Muscle of leg (tissue), 11 donors: ENCODE data around the gene KLHL25. TPM values are rescaled to one million over a fixed set of nuclear protein-coding genes. Genes with fewer than 3 reads are reported as not detected.

Source experiments
- DNase-seq: peaks from one replicate; pipeline ENCODE4 v3.0.0; 2013
- H3K27ac ChIP-seq: one replicate; pipeline ENCODE4 v1.5.1; 2013; ENCODE audit warnings: mild to moderate bottlenecking, low read length, control low read depth
- H3K27me3 ChIP-seq: one replicate; pipeline ENCODE4 v1.6.1; 2013; ENCODE audit warnings: low read length; ENCODE audit not compliant: control insufficient read depth, insufficient read depth
- H3K36me3 ChIP-seq: one replicate; pipeline ENCODE4 v1.6.1; 2013; ENCODE audit warnings: low read length; ENCODE audit not compliant: control insufficient read depth, insufficient read depth
- H3K4me1 ChIP-seq: one replicate; pipeline ENCODE4 v1.6.1; 2013; ENCODE audit warnings: low read length; ENCODE audit not compliant: control insufficient read depth, insufficient read depth
- H3K4me3 ChIP-seq: one replicate; pipeline ENCODE4 v1.5.1; 2013; ENCODE audit warnings: low read length, control low read depth
- H3K9me3 ChIP-seq: replicated peaks from 2 replicates; pipeline ENCODE4 v1.6.1; 2013; ENCODE audit warnings: low read depth, low read length; ENCODE audit not compliant: control insufficient read depth
- WGBS: methylation state at CpG from one replicate; pipeline ENCODE4 v1.1.5; 2013; ENCODE audit warnings: missing lambda C conversion rate; ENCODE audit not compliant: insufficient coverage; 5-methylcytosine and 5-hydroxymethylcytosine counted together
- polyA plus RNA-seq, 8 donors: library from polyadenylated mRNA; unstranded; fragments of 120-200 nt; gene quantifications; one replicate each; pipeline versions ENCODE4 v1.2.1 to v1.2.3, GENCODE V29; 2013; ENCODE audit warnings: inconsistent platforms in 1 of 8, low replicate concordance in 1 of 8; ENCODE audit not compliant: insufficient read length in 8 of 8, insufficient read depth in 1 of 8
- total RNA-seq: library from RNA; stranded (reverse); fragments of 120-200 nt; gene quantifications from one replicate; pipeline ENCODE4 v1.2.4, GENCODE V29; 2013

The KLHL25 gene
- total and polyA plus RNA-seq, 9 donors, result 5.3 to 9.2 (median 7.0) TPM

DNA sequence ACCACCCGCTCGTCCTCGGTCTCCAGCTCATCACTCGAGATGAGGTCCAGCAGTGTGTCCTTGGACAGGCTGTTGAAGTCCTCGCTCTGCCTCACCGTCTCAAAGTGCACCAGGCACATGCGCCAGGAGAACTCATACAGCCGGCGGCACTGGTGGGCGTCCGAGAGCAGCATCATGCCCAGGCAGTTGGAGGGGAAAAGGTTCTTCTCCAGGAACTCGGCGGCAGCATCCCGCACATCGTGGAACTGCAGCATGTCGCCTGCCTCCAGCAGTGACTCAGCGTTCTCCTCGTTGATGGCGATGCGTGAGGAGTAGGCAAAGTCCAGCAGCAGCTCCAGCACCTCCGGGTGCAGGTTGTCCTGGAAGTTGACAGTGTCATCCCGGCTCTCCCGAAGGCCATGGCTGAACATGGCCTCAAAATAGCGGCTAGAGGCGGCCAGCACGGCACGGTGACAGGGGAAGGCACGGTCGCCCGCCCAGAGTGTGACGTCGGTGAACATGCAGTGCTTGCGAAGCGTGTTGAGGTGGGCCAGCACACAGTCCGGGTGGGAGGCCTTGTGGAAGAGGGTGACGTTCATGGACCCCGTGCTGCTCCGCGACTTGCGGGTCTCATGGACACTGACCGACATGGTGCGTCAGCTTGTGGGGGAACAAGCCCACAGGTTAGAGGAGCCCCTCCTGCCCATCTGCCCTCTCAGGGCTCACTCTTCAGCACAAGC lies 25.4 kb downstream of the KLHL25 start:
- WGBS, result 98% methylated on average over 41 of the region's 42 CpGs
- H3K27ac ChIP-seq, result no peak overlapping the region
- DNase-seq, result no peak
- peaks cover 14% of the 10 kb centered on the region for H3K36me3 ChIP-seq
- no peaks in the 10 kb centered on the region for H3K9me3 ChIP-seq
- no peaks in the 10 kb centered on the region for H3K27me3 ChIP-seq
- peaks cover 41% of the 10 kb centered on the region for H3K4me1 ChIP-seq
- H3K4me3 ChIP-seq, result no peak overlapping the region

DNA sequence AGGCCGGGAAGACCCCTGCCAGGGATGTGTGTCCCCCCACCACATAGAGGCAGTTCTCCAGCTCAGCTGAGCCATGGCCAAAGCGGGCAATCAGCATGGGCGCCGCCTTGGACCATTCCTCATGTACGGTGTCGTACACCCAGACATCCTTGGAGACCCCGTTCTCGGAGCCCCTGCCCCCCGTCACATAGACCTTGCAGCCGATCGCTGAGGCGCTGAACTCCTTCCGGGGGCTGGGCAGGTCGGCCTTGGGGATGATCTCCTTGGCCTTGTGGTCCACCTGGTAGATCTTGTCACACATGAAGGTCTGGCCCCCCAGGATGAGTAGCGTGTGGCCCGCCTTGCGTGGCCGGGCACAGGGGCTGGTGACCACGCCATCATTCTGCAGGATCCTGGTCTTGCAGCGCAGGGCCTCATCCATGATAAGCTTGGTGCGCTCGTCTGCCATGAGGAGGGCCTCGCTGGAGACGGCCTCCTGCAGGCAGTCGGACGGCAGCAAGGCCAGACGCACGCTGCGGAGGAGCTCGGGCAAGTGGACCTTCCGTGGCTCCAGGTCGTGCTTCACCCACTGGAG lies 26.0 kb downstream of the KLHL25 start:
- whole genome bisulfite sequencing, result 98% methylated on average over 32 of the region's 32 CpGs
- Histone ChIP-seq H3K4me1 (peaks cover 47% of the 10 kb centered on the region), H3K27ac (no peak overlapping the region), H3K27me3 (no peaks in the 10 kb centered on the region), H3K9me3 (no peaks in the 10 kb centered on the region), H3K4me3 (no peak overlapping the region), H3K36me3 (peaks cover 14% of the 10 kb centered on the region)
- DNase-seq, result no peak

DNA sequence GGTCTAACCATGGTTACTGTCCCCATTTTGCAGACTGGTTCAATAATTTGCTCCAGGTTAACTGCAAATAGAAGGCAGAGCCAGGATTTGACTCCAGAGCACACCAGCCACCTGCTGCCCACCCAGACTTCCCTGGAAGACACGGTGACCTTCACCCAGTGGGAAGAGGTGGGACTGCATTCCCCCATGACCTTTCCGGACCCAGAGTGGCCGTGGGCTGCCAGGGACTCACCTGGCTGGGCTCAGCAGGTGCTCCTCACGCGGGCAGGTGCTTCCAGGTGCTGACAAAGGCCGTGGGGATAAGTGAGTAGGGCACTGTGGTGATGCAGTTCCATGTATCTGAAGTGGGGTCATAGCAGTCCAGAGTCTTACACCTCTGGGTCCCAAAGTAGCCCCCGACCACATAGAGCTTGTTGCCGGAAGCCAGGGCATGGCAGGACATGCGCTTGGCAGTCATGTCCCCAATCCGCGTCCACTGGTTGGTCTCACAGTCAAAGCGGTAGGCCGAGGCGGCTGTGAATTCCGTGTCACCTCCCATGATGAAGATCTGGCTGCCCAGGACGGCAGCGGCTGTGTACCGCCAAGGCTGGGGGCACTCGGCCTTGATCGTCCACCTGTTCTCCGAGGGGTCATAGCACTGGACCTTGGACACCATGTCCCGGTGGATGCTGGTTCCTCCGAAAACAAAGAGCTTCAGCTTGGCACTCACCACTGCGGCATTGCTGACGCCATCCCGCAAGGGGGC lies 26.8 kb downstream of the KLHL25 start:
- H3K27ac ChIP-seq, result no peak overlapping the region
- DNase-seq, result no peak
- H3K4me1 ChIP-seq, result peaks cover 53% of the 10 kb centered on the region
- WGBS, result 97% methylated on average over 26 of the region's 26 CpGs
- H3K36me3 ChIP-seq, result peaks cover 14% of the 10 kb centered on the region
- H3K9me3 ChIP-seq, result no peaks in the 10 kb centered on the region
- no peak overlapping the region for H3K4me3 ChIP-seq
- H3K27me3 ChIP-seq, result no peaks in the 10 kb centered on the region

DNA sequence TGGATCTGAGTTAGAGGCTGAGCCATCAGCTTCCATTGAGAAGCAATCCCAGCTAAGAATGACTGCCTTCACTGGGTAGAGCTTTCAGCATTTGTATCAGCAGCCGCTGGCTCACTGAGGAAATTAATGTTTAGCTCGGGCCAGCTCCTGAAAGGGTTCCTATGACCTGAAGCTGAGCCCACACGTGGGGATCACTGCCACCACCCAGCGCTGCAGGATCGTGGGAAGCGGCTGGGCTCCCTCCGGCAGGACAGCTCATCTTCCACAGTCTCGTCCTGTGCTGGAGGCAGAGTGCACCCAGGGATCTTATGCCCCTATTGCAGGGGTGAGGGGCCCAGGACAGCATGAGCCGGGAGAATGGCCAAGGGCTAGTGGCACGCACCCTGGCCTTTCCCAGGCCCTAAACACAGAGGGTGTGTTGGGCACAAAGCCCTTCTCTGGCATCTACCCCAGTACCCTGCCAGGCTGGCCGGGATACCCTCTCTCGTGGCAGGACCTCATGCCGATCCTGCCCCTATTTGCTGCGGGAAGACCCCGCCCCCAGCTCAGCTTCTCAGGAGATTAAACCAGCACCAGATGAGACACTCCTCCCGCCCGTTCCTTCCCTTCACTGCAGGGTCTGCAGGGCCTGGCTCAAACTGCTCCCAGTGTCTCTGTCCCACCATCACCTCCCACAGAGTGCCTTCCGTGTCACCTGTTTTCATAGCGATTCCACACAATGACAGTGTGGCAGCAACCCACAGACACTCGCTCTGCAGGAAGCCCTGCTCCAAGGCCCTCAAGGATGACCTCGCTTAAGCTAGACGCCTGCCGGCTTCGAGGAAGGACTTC lies 28.5 kb downstream of the KLHL25 start:
- Histone ChIP-seq H3K4me1 (peaks cover 49% of the 10 kb centered on the region), H3K36me3 (peaks cover 17% of the 10 kb centered on the region), H3K9me3 (no peaks in the 10 kb centered on the region), H3K27ac (no peak overlapping the region), H3K27me3 (no peaks in the 10 kb centered on the region), H3K4me3 (no peak overlapping the region)
- no peak for DNase-seq
- WGBS, result 56% methylated on average over 24 of the region's 24 CpGs

DNA sequence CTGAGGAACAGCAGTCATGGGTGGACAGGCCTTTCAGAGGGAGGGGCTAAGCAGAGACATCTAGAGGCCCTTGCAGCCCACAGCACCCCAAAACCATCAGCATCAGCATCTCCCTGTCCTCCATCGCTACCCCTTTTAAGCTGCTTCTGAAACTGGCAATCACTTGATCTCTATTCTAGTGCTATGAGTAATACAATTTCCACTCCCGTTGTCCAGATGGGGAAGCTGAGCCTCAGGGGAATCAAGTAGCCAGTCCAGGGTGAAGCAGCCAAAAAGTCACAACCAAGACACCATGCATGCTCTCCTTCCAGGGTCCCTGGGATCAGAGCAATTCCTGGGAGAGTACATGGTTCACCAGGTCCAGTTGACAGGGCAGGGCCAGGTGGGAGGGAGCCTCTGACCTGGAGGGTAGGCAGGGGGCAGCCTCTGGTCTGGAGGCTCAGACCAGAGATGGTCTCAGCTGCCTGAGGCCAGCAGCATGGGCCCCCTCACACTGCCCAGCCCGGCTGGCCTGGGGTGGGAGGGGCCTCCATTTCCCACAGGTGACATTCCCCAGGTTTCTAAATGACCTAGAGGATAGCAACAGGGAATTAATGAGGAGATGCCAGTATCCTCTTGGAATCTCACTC lies 30.0 kb downstream of the KLHL25 start:
- no peaks in the 10 kb centered on the region for H3K9me3 ChIP-seq
- no peak overlapping the region for H3K27ac ChIP-seq
- peak; percentile 76 for DNase-seq
- peaks cover 51% of the 10 kb centered on the region for H3K4me1 ChIP-seq
- no peak overlapping the region for H3K4me3 ChIP-seq
- peaks cover 25% of the 10 kb centered on the region for H3K36me3 ChIP-seq
- 33% methylated on average over 2 of the region's 3 CpGs for WGBS
- H3K27me3 ChIP-seq, result no peaks in the 10 kb centered on the region

DNA sequence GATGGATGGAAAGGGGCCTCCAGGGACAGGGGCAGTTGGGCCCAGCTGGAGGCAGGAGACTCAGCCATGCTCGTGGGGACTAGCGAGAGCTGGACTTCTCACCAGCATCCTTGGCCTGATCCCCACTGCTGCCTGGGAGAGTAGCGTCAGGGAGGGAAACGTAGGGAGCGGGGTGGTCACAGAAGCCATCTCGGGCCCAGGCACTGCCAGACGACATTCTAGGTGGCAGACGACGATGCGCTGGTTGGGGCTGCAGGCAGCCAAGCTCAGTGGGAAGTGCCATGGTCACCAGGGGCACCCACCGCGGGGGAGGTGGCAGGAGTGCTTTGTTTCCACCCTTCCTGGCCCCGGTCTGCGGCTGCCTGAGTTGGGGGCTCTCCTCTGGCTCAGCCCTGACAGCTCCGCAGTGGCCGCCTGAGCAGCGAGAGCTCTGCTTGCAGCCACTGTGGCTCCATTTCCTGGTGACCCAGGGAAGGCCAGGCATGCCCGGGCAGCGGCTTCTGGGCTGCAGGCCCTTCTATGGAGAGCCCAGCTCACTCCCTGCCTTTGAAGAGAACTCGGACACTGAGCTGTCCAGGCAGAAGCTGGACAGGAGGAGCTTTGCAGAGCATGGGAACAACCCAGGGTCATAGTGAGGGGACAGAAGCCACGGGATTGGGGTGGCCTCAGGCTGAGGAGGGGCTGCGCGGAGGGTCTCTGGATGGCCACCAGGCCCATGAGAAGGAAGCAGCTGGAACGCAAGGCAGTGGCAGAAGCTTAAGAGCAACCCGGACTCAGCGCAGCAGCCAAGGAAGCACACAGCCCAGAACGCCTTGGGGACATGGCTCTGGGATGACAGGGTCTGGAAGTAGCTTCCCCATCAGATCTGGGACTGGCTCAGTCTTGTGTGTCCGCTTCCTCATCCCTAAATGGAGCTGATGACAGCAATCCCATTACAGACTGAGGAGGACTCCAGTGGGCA lies 30.8 kb downstream of the KLHL25 start:
- Histone ChIP-seq H3K9me3 (no peaks in the 10 kb centered on the region), H3K4me3 (no peak overlapping the region), H3K4me1 (peaks cover 59% of the 10 kb centered on the region), H3K27ac (no peak overlapping the region), H3K27me3 (no peaks in the 10 kb centered on the region), H3K36me3 (peaks cover 23% of the 10 kb centered on the region)
- WGBS, result 77% methylated on average over 26 of the region's 28 CpGs
- no peak for DNase-seq

DNA sequence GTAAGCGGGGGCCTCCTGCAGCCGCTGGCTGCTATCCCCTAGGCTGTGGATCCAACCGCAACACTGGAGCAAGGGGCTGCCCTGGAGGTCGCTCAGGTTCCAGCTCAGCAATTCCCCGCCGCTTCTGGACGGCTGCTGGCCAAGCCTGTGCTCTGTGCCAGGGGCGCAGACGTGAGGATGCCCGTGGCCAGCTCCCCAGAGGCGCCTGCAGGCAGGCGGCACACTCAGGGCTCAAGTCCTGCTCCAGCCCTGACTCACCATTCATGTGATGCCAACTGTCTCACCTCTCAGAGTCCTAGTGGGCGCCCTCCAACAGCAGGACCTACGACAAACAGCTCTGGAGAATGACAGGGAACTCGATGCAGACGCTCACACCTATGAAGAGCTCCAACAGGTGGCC lies 31.6 kb downstream of the KLHL25 start:
- 51% methylated on average over 15 of the region's 16 CpGs for WGBS
- DNase-seq, result no peak

DNA sequence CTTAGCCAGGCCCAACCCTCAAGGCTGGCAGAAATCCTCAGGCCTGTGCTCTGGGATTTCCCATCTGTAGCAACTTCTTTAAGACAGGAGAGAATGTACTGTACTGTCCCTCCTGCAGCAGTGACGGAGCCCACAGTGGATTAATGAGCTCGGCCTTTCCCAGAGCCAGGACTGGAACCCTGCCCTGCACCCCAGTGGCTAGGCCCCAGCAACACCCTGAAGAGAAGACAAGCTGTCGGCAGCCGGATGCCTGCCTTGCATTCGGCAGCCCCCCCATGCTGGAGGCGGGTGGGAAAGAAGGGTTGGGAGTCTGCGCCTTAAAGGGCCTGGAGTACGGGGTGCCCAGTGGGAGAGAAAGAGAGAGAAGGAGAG lies 32.0 kb downstream of the KLHL25 start:
- no peak overlapping the region for H3K4me3 ChIP-seq
- 67% methylated on average over 6 of the region's 8 CpGs for WGBS

More for the DNA sequence above, 31.6 kb downstream of the KLHL25 start:
- Histone ChIP-seq H3K27ac (no peak overlapping the region), H3K36me3 (peaks cover 21% of the 10 kb centered on the region), H3K4me1 (peaks cover 62% of the 10 kb centered on the region), H3K9me3 (no peaks in the 10 kb centered on the region), H3K4me3 (no peak overlapping the region), H3K27me3 (no peaks in the 10 kb centered on the region)

More for the DNA sequence above, 32.0 kb downstream of the KLHL25 start:
- Histone ChIP-seq H3K9me3 (no peaks in the 10 kb centered on the region), H3K27ac (no peak overlapping the region), H3K27me3 (no peaks in the 10 kb centered on the region), H3K4me1 (peaks cover 62% of the 10 kb centered on the region), H3K36me3 (peaks cover 21% of the 10 kb centered on the region)
- no peak for DNase-seq
